Chondrocyte (in vitro differentiated cells): ENCODE data around the gene CASP4. TPM values are rescaled to one million over a fixed set of nuclear protein-coding genes. Genes with fewer than 3 reads are reported as not detected.
"Not testable (repeated sequence)": the region's sequence is repeated elsewhere in the genome, so short reads cannot be mapped to it uniquely, and the experiment has no call there.

ENCODE experiments used
- DNase-seq: peaks from one replicate; pipeline ENCODE4 v3.0.0; 2021; ENCODE audit warnings: mixed read lengths, low spot score
- H3K27ac Mint-ChIP-seq: one replicate; pipeline ENCODE4 v1.8.0; 2021; ENCODE audit warnings: mild to moderate bottlenecking, moderate library complexity, mixed read lengths; ENCODE audit not compliant: unreplicated experiment
- H3K27me3 Mint-ChIP-seq: 2 replicates; pipeline ENCODE4 v1.8.0; 2021; ENCODE audit warnings: low read depth, mixed read lengths
- H3K36me3 Mint-ChIP-seq: 2 replicates; pipeline ENCODE4 v1.8.0; 2021; ENCODE audit warnings: low read depth, mixed read lengths
- H3K4me1 Mint-ChIP-seq: 2 replicates; pipeline ENCODE4 v1.8.0; 2021; ENCODE audit warnings: low read depth, mild to moderate bottlenecking, mixed read lengths
- H3K4me3 Mint-ChIP-seq: one replicate; pipeline ENCODE4 v1.8.0; 2021; ENCODE audit warnings: mild to moderate bottlenecking, moderate library complexity, mixed read lengths; ENCODE audit not compliant: unreplicated experiment
- H3K9me3 Mint-ChIP-seq: 2 replicates; pipeline ENCODE4 v1.8.0; 2021; ENCODE audit warnings: low read depth, mixed read lengths
- CTCF ChIP-seq: fragments of 200-600 bp; sonication (generic); IDR thresholded peaks from 2 replicates; pipeline ENCODE4 v1.5.0; 2021; ENCODE audit warnings: antibody characterized with exemption, mild to moderate bottlenecking, moderate library complexity
- total RNA-seq: library from RNA; stranded (reverse); gene quantifications from 3 replicates; pipeline ENCODE4 v1.2.1, GENCODE V29; 2021

CASP4 gene
- total RNA-seq, 1 donor from 2014 or later, result 1.2 TPM

GRCh38 chr11:104943561-104943960 is 24.8 kb downstream of the CASP4 start:
- no peak for TF ChIP-seq CTCF
- Mint-ChIP-seq H3K4me1 (no peaks in the 10 kb centered on the region), H3K36me3 (no peaks in the 10 kb centered on the region), H3K27me3 (peaks cover 2% of the 10 kb centered on the region), H3K27ac (no peak overlapping the region), H3K9me3 (no peaks in the 10 kb centered on the region), H3K4me3 (no peak overlapping the region)
- DNase-seq, result no peak

- DNase-seq, result no peak
- no peak for TF ChIP-seq CTCF
- H3K4me3 Mint-ChIP-seq, result no peak overlapping the region
- no peaks in the 10 kb centered on the region for H3K4me1 Mint-ChIP-seq
- peaks cover 6% of the 10 kb centered on the region for H3K36me3 Mint-ChIP-seq
- H3K27me3 Mint-ChIP-seq, result peaks cover 10% of the 10 kb centered on the region
- H3K27ac Mint-ChIP-seq, result no peak overlapping the region
- peaks cover 21% of the 10 kb centered on the region for H3K9me3 Mint-ChIP-seq
Observed at GRCh38 chr11:104934594-104934993, 33.8 kb downstream of the CASP4 start.

- peaks cover 25% of the 10 kb centered on the region for H3K9me3 Mint-ChIP-seq
- H3K27ac Mint-ChIP-seq, H3K36me3 Mint-ChIP-seq, DNase-seq, H3K4me3 Mint-ChIP-seq, H3K27me3 Mint-ChIP-seq, H3K4me1 Mint-ChIP-seq: not testable (repeated sequence)
Observed at GRCh38 chr11:104934073-104934472, 34.3 kb downstream of the CASP4 start.

- H3K4me1 Mint-ChIP-seq, result no peaks in the 10 kb centered on the region
- H3K4me3 Mint-ChIP-seq, result no peak overlapping the region
- H3K27me3 Mint-ChIP-seq, result peaks cover 8% of the 10 kb centered on the region
- peaks cover 15% of the 10 kb centered on the region for H3K36me3 Mint-ChIP-seq
- no peak overlapping the region for H3K27ac Mint-ChIP-seq
- peaks cover 54% of the 10 kb centered on the region for H3K9me3 Mint-ChIP-seq
- DNase-seq, result no peak
- no peak for TF ChIP-seq CTCF
Observed at GRCh38 chr11:104928811-104929210, 39.6 kb downstream of the CASP4 start.

GRCh38 chr11:104926771-104927611 is 41.4 kb downstream of the CASP4 start:
- no peak overlapping the region for H3K27ac Mint-ChIP-seq
- peaks cover 57% of the 10 kb centered on the region for H3K9me3 Mint-ChIP-seq
- no peak for TF ChIP-seq CTCF
- H3K4me1 Mint-ChIP-seq, result no peaks in the 10 kb centered on the region
- H3K36me3 Mint-ChIP-seq, result peaks cover 18% of the 10 kb centered on the region
- DNase-seq, result peak; percentile 41
- no peak overlapping the region for H3K4me3 Mint-ChIP-seq
- peaks cover 11% of the 10 kb centered on the region for H3K27me3 Mint-ChIP-seq

- H3K4me3 Mint-ChIP-seq, result no peak overlapping the region
- no peak overlapping the region for H3K27ac Mint-ChIP-seq
- DNase-seq, result peak; percentile 56
- peaks cover 49% of the 10 kb centered on the region for H3K9me3 Mint-ChIP-seq
- peaks cover 20% of the 10 kb centered on the region for H3K36me3 Mint-ChIP-seq
- peaks cover 11% of the 10 kb centered on the region for H3K27me3 Mint-ChIP-seq
- no peak for TF ChIP-seq CTCF
- H3K4me1 Mint-ChIP-seq, result no peaks in the 10 kb centered on the region
Observed at GRCh38 chr11:104925850-104926249, 42.5 kb downstream of the CASP4 start.
